GM03348 (cell line): ENCODE measurements around the gene CHORDC1.
"Not testable (repeated sequence)": the region's sequence is repeated elsewhere in the genome, so short reads cannot be mapped to it uniquely, and the experiment has no call there.

Experiments used
- DNase-seq: peaks from one replicate; pipeline ENCODE4 v3.0.0; 2012; ENCODE audit warnings: low spot score

CHORDC1 gene

DNA sequence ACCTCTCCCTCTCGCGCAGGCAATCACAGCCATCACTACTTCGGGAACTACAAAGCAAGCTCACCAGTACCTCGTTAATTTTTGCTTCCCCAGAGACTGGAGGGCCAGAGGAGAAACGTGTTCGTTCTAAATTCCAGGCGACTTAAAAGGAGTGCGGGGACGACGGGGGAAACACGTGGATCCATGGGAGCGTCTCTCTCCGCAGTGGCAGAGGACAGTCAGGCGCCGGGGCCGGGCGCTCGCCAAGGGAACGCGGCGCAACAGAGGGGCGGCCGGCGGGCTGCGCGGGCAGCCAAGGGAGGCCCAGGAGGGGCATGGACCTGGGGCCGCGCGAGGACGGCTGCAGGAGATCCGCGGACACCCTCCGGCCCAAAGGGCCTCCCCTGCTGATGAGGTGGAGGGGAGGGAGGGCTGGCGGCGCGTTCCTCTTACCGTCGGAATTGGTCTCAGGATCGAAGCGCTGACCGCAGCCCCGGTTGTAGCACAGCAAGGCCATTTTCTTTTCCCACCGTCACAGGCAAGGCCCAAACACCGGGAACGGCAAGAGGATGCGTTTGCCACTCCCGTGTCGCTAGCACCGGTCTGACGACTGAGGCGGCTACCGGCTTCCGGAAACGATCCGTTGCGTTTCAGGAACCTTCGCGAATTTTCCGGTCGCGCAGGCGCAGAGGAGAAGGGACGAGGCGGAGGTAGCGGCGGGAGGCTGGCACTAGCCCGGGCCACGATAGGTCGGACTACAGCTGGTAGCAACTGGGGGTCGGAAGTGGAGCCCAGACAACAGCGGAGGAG is at the start of gene CHORDC1:
TSS of gene CHORDC1 (minus strand) at position 591 of the 789 bp plus-strand sequence. CDS start at position 496, 95 bp downstream.
- DNase-seq, result peak; percentile 95

DNA sequence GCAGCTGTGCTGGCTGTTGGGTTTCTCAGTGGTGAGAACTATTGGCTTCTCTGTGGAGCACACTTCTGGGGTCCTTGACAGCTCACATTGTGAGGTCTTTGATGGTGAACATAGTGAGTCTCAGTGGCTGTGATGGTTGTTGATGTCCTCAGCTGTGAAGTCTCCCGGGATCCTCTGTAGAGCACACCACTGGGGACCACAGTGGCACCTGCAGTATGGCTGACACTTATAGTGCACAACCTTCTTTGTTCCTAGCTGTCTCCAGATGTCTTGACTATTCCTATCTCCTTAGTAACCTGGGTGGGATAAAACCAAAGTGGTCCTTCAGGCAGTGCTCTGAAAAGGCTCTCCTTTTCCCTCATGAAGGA is 34.3 kb upstream of the CHORDC1 start:
- no peak for DNase-seq

- DNase-seq, result no peak
Measured at GRCh38 chr11:90256404-90257157, 33.7 kb upstream of the CHORDC1 start.

GRCh38 chr11:90254065-90254464 is 31.2 kb upstream of the CHORDC1 start:
- no peak for DNase-seq

DNA sequence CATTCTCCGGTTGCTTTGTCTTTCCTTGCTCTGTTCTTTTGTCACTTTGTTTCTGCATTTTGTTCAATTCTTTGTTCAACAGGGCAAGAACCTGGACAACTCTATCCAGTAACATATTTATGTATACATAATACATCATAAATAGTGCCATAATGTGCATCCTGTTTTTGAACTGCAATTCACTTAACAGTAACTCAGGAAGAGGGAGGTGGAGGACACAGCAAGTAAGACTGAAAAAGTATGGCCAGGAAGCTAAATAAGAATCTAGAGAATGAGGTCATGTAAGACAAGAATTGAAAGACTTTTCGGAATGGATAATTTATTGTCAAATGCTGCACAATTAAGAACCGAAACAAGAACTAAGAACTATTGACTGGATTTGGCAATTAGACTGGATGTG is 29.2 kb upstream of the CHORDC1 start:
- no peak for DNase-seq

DNA sequence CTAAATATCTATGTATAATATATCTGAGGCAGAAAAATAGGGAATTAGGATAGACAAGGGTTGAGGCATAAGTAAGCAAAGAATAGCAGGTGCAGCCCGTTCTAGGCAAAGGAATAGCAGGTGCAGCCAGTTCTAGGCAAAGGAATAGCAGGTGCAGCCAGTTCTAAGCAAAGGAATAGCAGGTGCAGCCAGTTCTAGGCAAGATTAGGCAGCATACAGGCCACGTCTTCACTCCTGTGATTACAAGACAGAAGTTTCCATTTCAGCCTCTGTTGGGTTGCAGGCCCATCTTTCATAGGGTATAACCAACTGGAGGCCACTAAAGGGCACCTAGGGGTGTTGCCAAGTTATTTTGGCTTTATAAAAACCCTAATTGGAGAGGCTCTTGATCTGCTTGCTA is 28.8 kb upstream of the CHORDC1 start:
- DNase-seq, result no peak

DNA sequence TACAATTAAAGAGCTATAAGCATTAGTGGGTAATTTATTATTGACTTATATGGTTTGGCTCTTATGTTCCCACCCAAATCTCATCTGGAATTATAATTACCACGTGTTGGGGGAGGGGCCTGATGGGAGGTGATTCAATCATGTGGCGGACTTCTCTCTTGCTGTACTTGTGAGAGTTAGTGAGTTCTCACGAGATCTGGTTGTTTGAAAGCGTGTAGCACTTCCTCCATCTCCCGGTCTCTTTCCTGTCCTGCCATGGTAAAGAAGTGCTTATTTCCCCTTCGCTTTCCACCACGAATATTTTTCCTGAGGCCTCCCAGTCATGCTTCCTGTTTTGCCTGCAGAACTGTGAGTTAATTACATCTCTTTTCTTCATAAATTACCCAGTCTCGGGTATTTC is 28.1 kb upstream of the CHORDC1 start:
- DNase-seq, result no peak

GRCh38 chr11:90246468-90246867 is 23.6 kb upstream of the CHORDC1 start:
- no peak for DNase-seq

DNA sequence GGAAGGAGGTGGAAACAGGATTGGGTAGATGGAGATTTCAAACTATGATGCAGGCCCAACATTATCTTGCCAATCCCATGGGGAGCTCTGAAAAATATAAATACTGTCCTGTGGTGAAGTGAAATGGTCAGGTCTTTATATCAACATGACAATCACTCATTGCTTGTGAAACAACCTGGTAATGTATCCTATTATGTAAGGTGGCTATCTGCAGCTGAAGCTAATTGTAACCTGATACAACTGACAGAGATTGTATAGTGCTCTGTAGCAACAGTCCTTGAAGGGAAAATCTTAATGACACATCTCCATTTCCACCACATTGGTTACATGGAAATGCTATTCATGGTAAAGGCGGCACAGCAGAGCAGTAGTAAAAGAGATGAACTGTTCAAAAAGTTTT is 20.7 kb upstream of the CHORDC1 start:
- no peak for DNase-seq

DNA sequence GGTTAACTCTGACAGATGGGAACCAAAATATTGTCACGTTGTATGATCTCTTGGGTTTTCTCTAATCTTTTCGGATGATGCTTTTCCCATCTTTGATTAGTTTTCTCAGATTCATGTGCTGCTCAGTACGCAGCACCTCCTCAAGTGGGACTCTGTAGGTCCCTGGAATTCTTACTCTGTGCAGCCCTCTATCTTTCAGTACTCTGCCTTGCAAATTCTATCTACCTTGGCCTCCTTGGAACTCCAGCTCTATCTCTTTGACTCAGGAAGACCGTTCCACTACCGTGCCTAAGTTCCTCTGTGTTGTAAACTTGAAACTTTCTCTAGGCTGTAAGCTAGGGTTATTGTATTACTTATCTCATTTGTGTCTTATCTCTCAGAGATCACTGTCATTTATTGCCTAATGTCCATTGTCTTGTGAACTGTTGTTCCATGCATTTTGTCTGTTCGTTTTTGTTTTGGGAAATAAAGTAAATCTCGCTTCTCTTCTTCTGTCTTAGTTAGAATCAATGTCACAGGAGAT is 20.1 kb upstream of the CHORDC1 start:
- no peak for DNase-seq

GRCh38 chr11:90241414-90241813 is 18.6 kb upstream of the CHORDC1 start:
- DNase-seq, result no peak

DNA sequence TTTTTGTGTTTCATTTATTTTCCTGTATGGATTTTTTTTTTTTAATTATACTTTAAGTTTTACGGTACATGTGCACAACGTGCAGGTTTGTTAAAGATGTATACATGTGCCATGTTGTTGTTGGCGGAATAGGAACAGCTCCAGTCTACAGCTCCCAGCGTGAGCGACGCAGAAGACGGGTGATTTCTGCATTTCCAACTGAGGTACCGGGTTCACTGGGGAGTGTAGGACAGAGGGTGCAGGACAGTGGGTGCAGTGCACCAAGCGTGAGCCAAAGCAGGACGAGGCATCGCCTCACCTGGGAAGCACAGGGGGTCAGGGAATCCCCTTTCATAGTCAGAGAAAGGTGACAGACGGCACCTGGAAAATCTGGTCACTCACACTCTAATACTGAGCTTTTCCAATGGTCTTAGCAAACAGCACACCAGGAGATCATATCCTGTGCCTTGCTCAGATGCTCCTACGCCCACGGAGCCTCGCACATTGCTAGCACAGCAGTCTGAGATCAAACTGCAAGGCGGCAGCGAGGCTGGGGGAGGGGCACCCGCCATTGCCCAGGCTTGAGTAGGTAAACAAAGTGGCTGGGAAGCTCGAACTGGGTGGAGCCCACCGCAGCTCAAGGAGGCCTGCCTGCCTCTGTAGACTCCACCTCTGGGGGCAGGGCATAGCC is 17.3 kb upstream of the CHORDC1 start:
- not testable (repeated sequence) for DNase-seq

DNA sequence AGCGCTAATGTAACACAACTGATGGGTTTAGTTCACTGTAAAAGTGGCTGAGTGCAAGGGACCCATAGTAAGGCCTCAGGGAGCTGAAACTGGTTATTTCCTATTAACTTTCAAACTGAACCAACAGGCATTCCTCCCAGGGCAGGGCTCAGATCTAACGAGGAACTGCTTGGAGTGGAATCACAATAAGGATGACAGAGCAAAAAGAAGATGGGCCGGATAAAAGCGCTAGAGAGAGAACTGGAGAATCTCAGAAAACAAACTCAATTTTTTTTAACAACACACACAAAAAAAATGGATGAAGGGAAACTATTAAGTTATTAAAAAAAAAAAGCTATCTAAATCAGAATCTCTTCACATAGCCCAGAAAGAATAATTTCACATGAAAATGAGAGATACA is 14.2 kb upstream of the CHORDC1 start:
- no peak for DNase-seq

DNA sequence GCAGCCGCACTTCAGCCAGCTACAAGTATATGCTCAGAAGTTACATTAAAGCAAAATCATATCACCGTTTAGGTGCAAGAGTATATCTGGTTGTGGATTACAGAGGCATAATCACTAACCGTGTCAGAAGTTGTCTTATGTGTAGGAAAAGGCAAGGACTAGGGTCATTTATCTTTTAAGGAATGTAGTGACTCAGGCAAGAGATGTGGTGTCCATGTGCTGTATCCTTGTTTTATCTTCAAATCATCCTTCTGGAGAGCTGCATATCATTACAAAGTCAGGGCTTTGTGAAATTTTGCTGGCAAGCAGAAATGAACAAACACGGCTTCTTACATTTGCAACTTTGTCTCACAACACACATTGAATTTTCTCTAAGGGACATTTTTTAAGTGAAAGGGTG is 12.7 kb upstream of the CHORDC1 start:
- no peak for DNase-seq

GRCh38 chr11:90234977-90235376 is 12.1 kb upstream of the CHORDC1 start:
- no peak for DNase-seq

DNA sequence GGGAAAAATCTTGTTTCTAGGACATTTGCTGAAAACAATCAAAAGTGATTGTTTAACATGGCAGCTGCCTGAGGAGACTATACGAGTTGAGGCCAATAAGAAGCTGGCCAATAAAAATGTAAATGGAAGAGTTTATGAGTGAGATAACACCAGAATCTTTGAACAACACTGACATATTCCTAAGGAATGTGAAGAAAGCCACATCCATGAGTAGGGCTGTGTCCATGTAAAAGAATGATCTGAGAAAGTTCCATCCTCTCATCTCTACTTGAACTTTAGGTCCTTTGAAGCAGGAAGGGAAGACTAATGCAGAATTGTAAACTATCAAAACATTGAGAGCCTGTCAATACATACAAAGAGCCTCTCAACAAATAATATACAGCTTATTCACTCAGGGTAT is 6.9 kb upstream of the CHORDC1 start:
- no peak for DNase-seq

DNA sequence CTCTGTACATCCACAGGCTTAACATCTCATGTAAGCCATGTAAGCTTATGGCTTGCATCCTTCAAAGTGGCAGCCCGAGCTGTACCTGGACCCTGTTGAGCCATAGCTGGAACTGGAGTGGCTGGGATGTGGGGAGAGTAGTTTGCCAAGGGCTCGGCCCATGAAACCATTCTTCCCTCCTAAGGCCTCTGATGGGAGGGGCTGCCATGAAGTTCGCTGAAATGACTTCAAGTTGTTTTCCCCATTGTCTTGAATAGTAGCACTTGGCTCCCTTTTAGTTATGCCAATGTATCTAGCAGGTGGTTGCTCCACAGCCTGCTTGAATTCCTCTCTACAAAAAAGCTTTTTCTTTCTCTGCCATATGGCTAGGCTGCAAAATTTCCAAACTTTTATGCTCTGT is 5.2 kb upstream of the CHORDC1 start:
- DNase-seq, result no peak

- no peak for DNase-seq
Measured at GRCh38 chr11:90223248-90223585, 368 bp upstream of the CHORDC1 start.

DNA sequence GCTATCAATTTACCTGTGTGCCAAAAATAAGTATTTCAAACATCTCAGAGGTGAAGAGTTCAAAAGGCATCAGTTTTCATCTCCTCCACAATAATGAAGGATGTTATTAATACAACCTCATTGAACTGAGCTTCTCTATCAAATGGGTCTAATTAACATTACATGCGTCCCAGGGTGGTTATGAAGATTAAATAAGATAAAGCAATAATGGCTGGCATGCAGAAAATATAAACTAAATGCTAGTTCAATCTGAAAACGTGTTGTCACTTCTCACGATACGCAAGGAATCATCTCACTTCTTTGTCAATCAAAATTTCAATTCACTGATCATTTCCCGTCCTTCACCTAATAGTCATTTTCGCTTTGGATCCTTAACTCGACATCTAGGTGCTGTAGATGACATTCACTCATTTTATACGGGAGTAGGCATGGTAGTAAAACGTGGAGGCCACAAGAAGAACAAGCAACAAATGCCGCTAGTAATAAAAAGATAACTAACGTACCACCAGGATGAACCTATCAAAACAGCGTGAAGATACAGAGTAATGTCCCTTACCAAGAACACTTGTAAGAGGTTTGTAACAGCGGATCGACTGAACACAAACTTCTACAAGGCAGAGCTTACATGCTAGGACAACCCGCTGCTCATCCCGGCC is 918 bp downstream of the CHORDC1 start:
- DNase-seq, result no peak

DNA sequence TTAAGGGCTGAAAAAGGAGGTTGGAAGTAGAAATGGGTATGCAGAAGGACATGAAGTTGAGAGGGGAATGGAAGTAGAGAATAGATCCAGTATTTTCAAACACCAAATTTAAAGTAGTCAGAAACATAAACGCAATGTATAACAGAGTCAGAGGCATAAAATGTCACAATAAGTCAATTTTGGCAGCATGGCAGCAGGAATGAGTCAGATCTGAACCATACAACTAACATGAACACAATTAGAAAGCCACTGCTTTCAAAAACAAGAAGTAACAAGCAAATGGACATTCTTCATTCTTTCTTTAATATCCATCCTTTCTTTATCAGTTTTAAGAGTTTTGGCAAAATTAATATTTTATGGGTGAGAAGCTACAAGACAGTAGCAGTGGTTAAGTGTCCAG is 2.5 kb downstream of the CHORDC1 start:
- DNase-seq, result peak; percentile 47

DNA sequence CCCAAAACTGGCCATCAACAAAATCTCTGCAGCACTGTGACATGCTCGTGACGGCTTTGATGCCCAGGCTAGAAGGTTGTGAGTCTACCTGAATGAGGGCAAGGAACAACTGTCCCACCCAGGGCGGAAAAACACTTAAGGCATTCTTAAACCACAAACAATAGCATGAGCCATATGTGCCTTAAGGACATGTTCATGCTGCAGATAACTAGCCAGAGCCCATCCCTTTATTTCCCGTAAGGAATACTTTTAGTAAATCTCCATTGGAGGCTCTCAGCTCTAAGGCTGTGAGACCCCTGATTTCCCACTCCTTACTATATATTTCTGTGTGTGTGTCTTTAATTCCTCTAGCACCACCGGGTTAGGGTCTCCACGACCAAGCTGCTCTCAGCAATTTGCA is 3.4 kb downstream of the CHORDC1 start:
- DNase-seq, result no peak

DNA sequence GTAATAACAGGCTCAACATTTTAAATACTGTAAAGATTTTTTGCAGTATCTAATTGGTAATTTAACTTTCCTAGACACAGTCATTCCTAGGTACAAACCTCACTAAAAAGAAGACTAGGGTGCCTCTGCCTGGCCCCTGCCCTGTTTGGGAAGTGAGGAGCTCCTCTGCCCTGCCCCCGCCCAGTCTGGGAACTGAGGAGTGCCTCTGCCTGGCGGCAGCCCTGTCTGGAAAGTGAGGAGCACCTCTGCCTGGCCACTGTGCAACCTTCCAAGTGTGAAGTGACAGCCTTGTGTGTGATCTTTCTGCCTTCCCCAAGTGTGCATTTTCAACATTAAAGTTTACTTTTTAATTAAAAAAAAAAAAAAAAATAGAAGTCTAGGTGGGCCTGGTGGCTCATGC is 4.2 kb downstream of the CHORDC1 start:
- no peak for DNase-seq
